HG03280 (cell line): ENCODE results near the gene HSPA4.
A peak's percentile ranks its signal among the peaks of the same experiment; 100 is the strongest.
"Not testable (repeated sequence)": the region's sequence is repeated elsewhere in the genome, so short reads cannot be mapped to it uniquely, and the experiment has no call there.

Source experiments
- ATAC-seq: cut with Tn5 transposase; IDR thresholded peaks from one replicate; pipeline ENCODE4 v1.9.1; 2021; ENCODE audit warnings: mild to moderate bottlenecking, moderate library complexity; ENCODE audit not compliant: unreplicated experiment

The HSPA4 gene

DNA sequence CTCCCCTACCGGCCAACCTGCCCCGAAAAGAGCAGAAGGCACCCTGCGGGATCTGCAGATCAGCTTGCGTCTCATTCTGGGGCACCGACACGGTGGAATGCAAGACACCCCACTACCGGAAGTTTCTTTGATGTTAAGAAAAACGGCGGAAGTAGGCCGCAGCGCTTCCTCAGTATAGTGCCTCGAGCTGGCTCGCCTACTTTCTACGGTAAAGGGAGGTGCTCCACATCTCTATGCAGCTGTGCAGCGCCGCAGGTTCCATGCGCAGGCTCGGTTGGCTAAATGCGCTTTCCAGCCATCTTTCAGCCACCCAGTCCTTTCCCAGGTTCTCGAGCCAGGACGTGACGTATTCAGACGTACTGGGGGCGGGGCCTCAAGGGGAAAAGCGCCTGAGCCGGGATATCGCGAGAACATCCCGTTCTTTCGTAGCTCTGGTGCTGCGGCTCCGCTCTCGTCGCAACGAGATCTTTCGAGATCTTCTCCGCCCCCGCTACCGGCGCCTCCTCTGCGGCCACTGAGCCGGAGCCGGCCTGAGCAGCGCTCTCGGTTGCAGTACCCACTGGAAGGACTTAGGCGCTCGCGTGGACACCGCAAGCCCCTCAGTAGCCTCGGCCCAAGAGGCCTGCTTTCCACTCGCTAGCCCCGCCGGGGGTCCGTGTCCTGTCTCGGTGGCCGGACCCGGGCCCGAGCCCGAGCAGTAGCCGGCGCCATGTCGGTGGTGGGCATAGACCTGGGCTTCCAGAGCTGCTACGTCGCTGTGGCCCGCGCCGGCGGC is at the start of gene HSPA4:
Gene HSPA4, plus strand, starts transcription at position 472 of the 775 bp plus-strand sequence. Its CDS starts 238 bp downstream, at position 710.
- ATAC-seq: peak; percentile 85

DNA sequence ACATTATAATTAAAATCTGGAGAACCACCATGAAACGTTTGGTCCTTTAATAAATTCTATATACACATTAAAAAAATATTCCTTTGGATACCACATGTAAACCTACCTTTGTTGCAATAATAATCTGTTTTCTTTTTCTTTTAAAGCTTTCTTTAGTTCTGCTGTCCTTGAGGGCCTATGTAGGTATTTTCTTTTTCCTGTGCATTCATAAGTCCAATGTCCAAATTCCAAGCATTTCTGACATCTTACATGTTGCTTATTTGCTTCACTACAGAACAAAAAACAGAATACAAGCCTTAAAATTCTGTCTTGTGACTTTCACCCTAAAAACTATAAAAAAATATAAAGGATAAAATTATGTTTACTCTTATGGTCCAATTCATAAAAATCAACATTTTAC is 45.2 kb upstream of the HSPA4 start:
- ATAC-seq: no peak

DNA sequence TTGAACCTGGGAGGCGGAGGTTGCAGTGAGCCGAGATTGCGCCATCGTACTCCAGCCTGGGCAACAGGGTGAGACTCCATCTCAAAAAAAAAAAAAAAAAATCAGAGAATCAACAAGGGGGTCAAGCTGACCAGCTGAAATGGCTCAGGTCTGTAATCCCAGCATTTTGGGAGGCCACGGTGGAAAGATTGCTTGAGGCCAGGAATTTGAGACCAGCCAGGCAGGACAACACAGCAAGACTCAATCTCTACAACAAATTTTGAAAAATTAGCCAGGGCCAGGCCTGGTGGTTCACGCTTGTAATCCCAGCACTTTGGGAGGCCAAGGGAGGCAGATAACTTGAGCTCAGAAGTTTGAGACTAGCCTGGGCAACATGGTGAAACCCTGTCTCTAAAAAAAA is 43.4 kb upstream of the HSPA4 start:
- not testable (repeated sequence) for ATAC-seq

DNA sequence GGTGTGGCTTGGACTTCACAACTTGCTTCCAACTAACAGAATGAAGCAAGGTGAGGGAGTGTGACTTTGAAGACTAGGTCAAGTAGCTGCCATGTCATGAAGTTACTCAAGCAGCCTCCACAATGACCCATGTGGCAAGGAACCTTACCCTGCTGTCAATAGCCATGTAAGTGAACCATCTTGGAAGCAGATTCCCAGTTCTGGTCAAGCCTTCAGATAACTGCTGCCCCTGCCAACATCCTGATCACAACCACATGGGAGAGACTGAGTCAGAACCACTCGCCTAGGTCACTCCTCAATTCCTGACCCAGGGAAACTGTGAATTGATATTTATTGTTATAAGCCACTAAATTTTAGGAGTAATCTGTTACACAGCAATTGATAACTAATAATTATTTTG is 36.3 kb upstream of the HSPA4 start:
- no peak for ATAC-seq

DNA sequence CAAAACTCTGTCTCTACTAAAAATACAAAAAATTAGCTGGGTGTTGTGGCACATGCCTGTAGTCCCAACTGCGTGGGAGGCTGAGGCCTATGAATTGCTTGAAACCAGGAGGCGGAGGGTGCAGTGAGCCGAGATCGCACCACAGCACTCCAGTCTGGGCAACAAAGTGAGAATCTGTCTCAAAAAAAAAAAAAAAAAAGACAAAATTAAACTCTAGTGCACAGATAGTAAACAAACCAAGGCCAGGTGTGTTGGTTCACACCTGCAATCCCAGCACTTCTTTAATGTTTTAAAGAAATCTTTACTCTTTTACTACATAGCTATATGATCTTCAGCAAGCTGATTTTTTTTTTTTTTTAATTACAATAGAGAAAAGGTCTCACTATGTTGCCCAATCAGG is 33.8 kb upstream of the HSPA4 start:
- ATAC-seq: no peak

DNA sequence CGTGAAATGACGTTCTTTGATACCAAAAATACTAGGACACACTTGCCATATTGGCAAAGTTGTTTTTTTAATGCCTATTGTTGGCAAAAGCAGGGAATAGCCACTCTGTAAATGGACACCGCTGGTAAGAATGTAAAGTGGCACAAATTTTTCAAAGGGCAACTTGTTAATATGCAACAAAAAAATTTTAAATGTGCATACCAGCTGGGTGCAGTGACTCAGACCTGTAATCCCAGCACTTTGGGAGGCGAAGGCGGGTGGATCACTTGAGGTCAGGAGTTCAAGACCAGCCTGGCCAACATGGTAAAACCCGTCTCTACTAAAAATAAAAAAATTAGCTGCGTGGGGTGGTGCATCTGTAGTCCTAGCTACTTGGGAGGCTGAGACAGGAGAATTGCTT is 32.3 kb upstream of the HSPA4 start:
- ATAC-seq: not testable (repeated sequence)

DNA sequence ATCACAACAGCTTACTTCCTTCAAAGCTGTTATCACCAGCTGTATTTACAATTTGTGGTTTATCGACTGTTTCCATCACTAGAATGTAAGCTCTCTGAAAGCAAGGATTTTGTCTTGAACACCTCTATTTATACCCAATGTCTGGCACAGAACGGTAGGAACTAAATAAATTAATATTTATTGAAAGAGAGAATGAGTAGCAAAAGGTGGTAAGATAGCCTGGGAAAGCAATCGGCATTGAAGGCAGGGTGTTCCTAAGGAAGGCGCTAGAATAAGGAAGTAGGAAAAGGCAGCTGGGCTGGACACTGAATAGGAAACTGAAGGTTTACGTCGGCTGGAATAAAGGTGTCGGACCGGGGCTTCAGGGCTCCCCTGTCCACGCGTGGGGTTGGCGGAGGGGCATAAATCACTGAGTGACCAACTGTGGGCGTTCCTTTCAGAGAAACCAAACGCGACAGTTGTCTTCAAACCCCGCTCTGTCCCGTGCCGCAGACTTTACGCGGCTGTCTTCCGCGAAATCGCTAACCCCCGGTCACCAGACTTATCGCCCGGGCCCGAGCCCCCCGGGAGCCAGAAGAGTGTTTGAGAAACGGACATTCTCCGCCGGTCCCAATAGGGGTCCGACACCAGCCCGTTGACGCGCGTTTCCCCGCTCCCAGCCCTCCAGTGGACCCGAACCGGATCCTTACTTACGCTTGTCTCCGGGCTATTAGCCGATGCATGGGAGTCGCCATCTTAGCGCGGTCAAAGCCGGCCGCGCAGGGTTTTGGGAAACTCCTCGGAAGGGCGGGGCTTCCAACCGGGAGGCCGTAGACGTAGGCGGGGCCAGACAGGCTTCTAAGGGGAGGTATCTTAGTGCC is 25.8 kb upstream of the HSPA4 start, which contains the start of gene ZCCHC10:
Gene ZCCHC10, minus strand, starts transcription at position 746 of the 860 bp plus-strand sequence. Its CDS starts 12 bp downstream, at position 734.
- peak; percentile 96 for ATAC-seq

DNA sequence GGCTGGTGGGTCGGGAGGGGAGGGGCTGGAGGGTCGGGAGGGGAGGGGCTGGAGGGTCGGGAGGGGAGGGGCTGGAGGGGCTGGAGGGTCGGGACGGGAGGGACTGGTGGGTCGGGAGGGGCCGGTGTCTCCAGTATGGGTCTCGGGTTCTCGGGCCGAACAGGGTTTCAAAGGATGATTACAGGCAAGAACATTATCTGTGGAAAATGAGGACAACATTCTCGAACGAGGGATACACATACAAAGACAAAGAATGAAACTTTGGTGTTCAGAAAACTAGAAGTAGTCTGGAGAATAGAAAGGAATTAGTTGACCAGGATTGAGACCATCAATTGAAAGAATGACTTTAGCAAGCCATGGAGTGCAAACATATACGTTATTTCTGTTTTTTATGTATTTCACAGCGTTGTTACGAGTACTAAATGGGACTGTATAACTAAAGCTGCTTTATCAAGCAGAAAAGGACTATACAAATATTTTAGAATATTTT is 25.1 kb upstream of the HSPA4 start:
- ATAC-seq: no peak

DNA sequence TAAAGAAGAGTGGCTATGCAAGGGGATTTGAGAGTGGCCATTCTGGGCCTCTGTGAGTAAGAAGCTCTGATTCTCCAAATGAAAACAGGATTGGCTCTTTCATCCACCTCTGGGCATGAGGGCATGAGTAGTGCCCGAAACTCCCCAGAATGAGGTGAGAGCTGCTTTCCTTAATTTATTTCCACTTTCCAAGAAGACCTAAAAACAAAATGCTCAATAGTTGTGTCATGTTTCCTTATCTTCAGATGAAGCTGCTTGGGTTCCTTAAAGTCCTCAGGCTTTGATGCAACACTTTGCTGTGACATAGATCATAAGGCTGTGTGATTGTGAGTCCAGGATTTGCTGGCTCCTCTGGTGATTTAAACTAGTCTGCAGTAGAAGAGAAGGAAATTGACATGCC is 22.4 kb upstream of the HSPA4 start:
- ATAC-seq: no peak

DNA sequence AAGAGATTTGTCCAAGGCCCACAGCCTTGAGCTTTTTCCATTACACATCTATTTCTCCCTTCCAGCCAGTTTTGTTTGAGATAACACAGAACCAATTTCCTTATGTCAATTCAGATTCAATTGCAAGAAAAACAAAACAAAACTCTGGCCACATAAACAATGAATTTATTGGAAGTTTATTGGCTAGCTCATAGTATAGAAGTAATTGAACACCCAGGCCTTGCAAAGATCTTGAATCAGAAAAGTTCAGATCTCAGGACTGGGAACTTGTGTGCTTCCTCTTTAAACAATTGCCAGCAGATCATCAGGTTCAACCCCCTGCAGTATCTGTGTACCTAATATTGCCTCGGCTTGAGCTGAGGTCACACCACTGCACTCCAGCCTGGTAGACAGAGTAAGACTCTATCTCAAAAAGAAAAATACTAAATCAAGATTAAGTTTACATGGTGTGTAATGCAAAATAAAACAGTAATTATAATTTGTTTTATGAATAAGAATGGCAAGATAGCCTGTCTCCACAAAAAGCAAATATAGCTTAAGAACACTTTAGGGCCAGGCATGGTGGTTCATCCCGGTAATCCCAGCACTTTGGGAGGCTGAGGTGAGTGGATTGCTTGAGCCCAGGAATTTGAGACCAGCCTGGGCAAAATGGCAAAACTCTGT is 21.3 kb upstream of the HSPA4 start:
- ATAC-seq: no peak

DNA sequence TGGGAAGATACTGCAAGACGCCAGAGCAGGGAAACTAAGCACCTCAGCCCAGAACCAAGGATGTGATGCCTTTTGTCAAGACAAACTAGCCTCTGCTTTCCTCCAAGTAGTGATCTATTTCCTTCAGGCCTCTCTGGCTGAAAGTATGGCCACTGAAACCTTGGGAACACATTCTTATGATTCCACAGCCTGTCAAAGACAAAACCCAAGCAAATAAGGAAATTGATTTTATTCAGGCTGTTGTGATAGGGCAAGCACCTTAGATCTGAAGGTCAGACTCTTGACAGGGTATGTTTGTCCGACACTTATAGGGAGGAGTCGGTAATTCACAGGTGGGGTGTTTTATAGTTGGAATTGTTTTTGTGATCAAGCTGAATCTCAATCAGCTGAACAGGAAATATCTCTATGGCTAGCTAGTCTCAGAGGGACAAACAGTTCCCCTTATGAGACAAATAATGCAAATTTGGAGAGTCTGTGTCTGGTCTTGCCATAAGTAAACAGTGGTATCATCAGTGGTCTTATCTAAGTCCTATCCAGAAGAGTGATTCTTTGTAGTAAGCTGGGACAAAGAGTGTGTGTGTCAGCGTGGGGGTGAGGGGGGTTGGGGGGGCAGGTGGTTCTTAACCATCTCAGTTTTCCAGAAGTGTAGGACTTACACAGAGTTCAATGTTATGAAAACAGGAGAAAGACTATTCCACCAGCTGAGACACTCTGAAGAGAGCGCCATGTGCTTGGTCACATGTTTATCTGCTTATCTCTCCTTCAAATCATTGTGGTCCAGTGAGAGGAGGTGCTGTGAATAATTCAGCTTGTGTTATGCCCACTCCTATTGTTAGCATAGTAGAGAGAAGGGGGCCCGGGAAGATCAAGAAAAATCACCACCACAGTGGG is 18.7 kb upstream of the HSPA4 start:
- ATAC-seq: no peak

DNA sequence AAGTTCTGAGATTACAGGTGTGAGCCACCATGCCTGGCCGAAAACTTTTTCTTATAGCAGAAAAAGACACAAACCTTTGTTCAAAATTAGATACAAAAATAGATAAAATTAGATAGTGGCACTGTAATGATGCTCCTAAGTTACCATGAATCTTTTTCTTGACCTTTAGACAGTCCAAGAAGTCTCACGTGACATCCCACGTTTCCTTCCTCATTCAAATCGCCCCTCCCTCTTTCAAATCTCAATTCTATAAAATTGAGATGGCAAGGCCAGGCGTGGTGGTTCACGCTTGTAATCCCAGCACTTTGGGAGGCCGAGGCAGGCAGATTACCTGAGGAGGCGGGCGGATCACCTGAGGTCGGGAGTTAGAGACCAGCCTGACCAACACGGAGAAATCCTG is 17.7 kb upstream of the HSPA4 start:
- no peak for ATAC-seq

DNA sequence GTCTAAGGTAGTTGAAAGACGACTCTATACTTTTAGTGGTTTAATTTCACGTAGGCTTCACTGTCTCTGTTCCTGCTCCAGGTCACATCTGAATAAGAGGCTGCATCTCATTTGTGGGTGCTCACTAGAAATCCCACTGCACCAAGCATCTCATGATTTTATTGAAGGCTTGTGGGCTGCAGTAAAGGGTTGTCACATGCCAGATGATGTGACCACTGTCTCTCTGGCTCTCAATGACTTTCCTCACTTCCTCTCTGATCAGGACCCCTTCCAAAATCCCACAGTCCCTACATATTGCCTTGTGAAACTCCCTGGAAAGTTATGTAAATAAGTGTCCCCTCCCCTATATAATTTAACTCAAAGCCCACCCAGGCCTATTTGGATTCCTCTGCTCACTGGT is 16.6 kb upstream of the HSPA4 start:
- no peak for ATAC-seq

DNA sequence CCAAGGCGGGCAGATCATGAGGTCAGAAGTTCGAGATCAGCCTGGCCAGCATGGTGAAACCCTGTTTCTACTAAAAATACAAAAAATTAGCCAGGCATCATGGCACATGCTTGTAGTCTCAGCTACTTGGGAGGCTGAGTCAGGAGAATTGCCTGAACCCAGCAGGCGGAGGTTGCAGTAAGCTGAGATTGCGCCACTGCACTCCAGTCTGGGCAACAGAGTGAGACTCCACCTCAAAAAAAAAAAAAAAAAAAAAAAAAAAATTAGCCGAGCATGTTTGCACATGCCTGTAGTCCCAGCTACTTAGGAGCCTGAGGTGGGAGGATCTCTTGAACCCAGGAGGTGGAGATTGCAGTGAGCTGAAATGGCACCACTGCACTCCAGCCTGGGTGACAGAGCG is 15.1 kb upstream of the HSPA4 start:
- ATAC-seq: not testable (repeated sequence)

DNA sequence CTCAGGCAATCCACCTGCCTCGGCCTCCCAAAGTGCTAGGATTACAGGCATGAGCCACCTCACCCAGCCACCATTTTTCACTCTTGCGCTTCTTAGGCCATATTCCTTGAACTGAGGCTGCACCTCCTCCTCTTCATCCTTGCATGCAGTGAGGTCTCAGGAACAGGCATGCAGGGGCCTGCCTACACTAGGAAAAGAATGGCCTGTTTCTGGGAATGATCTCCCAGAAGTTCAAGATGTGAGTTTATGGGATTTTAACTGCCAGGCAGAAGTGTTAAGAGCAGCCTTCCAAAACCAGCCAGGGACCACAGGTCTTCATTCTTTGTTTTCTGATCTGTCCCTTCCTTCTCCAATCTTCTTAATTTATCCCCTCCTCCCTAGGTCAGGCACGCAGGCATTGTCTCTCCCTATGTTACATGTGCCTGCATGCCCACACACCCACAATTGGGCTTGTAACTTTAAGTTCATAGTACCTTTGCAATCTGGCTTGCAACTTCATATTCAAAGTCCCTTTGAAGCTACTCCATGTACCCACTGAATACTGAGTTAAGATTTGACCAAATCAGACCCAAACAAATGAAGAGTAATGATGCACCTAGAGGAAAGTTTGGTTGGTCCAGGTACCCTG is 10.5 kb upstream of the HSPA4 start:
- no peak for ATAC-seq

DNA sequence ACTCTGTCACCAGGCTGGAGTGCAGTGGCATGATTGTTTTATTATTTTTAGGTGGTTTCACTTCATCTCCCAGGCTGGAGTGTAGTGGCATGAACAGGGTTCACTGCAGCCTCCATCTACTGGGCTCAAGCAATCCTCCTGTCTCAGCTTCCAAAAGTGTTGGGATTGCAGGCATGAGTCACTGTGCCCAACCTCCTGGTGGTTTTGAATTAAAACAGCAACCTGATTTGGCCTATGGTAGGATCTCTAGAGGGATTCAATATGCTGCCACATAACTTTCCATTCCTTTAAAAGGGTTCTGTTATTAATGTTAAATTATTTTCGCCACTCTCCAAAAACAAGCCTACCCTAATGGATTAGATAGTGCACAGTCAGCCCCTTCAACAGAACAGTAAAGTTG is 9.9 kb upstream of the HSPA4 start:
- no peak for ATAC-seq

DNA sequence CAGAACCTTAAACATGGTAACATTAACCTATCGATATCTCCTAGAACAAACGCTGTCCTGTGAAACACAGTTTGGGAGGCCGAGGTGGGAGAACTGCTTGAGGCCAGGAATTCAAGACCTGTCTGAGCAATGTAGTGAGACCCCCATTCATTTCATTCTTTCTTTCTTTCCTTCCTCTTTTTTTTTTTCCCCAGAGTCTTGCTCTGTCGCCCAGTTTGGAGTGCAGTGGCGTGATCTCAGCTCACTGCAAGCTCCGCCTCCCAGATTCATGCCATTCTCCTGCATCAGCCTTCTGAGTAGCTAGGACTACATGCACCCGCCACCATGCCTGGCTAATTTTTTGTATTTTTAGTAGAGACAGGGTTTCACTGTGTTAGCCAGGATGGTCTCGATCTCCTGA is 5.3 kb upstream of the HSPA4 start:
- ATAC-seq: not testable (repeated sequence)

DNA sequence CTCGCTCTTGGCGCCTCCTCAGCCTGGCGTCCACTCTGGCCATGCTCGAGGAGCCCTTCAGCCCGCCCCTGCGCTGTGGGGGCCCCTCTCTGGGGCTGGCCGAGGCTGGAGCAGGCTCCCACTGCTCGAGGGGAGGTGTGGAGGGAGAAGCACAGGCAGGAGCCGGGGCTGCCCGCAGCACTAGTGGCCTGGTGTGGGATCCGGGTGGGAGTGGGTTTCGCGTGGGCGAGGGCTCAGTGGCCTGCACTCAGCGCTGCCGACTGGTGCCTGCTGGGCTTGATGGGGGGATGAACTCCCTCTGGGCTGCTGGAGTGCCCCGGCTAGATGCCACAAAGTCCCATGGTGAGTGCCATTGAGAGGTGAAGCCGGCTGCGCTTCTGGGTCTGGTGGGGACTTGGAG is 4.4 kb upstream of the HSPA4 start:
- ATAC-seq: no peak

DNA sequence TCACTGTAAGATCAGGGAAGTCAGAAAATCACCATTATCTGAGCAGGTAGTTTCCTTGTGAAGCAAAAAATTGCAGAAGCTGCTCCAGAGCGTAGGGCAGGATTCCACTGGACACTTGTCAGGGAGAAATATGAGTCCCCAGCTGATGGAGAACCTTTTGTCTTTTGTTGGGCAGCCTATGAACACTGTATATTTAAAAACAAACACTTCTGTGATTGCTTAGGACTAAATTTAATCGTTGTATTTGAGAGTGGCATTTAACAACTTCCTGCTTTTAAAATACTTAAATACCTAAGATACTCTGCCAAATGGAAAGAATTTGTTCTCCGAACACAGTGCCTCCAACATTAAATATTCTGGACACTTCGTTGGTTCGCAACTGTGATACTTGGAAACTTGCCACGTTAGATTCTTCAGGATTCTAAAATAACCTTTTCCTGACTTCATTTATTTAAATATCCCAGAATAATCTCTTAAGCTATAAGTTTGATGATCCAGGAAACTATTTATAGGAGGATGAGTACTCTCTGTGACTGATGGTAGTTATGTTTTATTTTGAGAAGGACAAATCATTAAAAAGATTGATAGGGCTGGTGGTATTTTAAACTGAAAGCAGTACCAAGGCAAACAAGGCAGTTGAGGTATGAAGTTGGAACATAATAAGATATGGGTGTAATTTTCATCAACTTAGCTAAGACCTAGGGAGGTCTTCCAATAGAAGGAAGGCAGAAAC is 2.7 kb upstream of the HSPA4 start:
- no peak for ATAC-seq
